Mesenchymal stem cell (in vitro differentiated cells and primary cell): ENCODE measurements around the gene MSRB1.
"Not testable (repeated sequence)": the region's sequence is repeated elsewhere in the genome, so short reads cannot be mapped to it uniquely, and the experiment has no call there.

Source experiments
- DNase-seq: peaks from one replicate; pipeline ENCODE4 v3.0.0-alpha.2; 2013
- H2AFZ ChIP-seq: one replicate; pipeline ENCODE4 v1.6.1; 2013; ENCODE audit warnings: low read depth, mild to moderate bottlenecking, control low read depth, inconsistent platforms, low read length, moderate library complexity
- H2AK5ac ChIP-seq: 2 replicates; pipeline ENCODE4 v1.6.1; 2013; ENCODE audit warnings: low read length, moderate library complexity, mild to moderate bottlenecking, inconsistent platforms; ENCODE audit not compliant: severe bottlenecking
- H2BK120ac ChIP-seq: one replicate; pipeline ENCODE4 v1.6.1; 2013; ENCODE audit warnings: low read depth, mild to moderate bottlenecking, inconsistent platforms, low read length, moderate library complexity
- H2BK12ac ChIP-seq, 2 experiments: one replicate each; pipeline ENCODE4 v1.6.1; 2013; ENCODE audit warnings: inconsistent platforms in 2 of 2, low read length in 2 of 2, mild to moderate bottlenecking in 2 of 2, moderate library complexity in 2 of 2, control low read depth in 1 of 2
- H2BK15ac ChIP-seq: one replicate; pipeline ENCODE4 v1.6.1; 2013; ENCODE audit warnings: mild to moderate bottlenecking, low read depth, inconsistent platforms; ENCODE audit not compliant: poor library complexity, severe bottlenecking
- H2BK5ac ChIP-seq: 2 replicates; pipeline ENCODE4 v1.6.1; 2013; ENCODE audit warnings: low read depth, mild to moderate bottlenecking, low read length, control low read depth, inconsistent platforms; ENCODE audit not compliant: poor library complexity, severe bottlenecking
- H3K14ac ChIP-seq, 2 experiments: one replicate each; pipeline ENCODE4 v1.6.1; 2013; ENCODE audit warnings: inconsistent platforms in 2 of 2, low read length in 2 of 2, control low read depth in 1 of 2, mild to moderate bottlenecking in 1 of 2, moderate library complexity in 1 of 2
- H3K18ac ChIP-seq, 2 experiments: one replicate each; pipeline ENCODE4 v1.6.1; 2013; ENCODE audit warnings: inconsistent platforms in 2 of 2, low read length in 2 of 2, control low read depth in 1 of 2, low read depth in 1 of 2, mild to moderate bottlenecking in 1 of 2
- H3K23ac ChIP-seq, 2 experiments: one replicate each; pipeline ENCODE4 v1.6.1; 2013; ENCODE audit warnings: inconsistent platforms in 2 of 2, low read length in 2 of 2, mild to moderate bottlenecking in 2 of 2, moderate library complexity in 2 of 2, control low read depth in 1 of 2
- H3K27ac ChIP-seq: 2 replicates; pipeline ENCODE4 v1.5.1; 2013; ENCODE audit warnings: mild to moderate bottlenecking, moderate library complexity, low read length, control low read depth, inconsistent platforms; ENCODE audit not compliant: poor library complexity, severe bottlenecking
- H3K27me3 ChIP-seq, 2 experiments: 2 replicates each; pipeline versions ENCODE4 v1.6.1 to v1.7.0; 2013; ENCODE audit warnings: low read length in 2 of 2, mild to moderate bottlenecking in 2 of 2, moderate library complexity in 2 of 2, control low read depth in 1 of 2, inconsistent platforms in 1 of 2; ENCODE audit not compliant: control insufficient read depth in 1 of 2, insufficient read depth in 1 of 2
- H3K36me3 ChIP-seq, 2 experiments: 2 replicates each; pipeline versions ENCODE4 v1.6.1 to v1.7.0; 2013; ENCODE audit warnings: low read length in 2 of 2, control low read depth in 1 of 2, inconsistent platforms in 1 of 2, low read depth in 1 of 2, mild to moderate bottlenecking in 1 of 2; ENCODE audit not compliant: insufficient read depth in 2 of 2, control insufficient read depth in 1 of 2
- H3K4ac ChIP-seq, 2 experiments: one replicate each; pipeline ENCODE4 v1.6.1; 2013; ENCODE audit warnings: inconsistent platforms in 2 of 2, low read length in 2 of 2, mild to moderate bottlenecking in 2 of 2, moderate library complexity in 2 of 2, control low read depth in 1 of 2, low read depth in 1 of 2
- H3K4me1 ChIP-seq: 2 replicates; pipeline ENCODE4 v1.6.1; 2013; ENCODE audit warnings: low read depth, low read length, control low read depth; ENCODE audit not compliant: control insufficient read depth, insufficient read depth
- H3K4me2 ChIP-seq: 2 replicates; pipeline ENCODE4 v1.6.1; 2013; ENCODE audit warnings: low read length, mild to moderate bottlenecking, inconsistent platforms; ENCODE audit not compliant: poor library complexity, severe bottlenecking
- H3K4me3 ChIP-seq, 2 experiments: 2 replicates each; pipeline versions ENCODE4 v1.5.1 to v1.7.0; 2013; ENCODE audit warnings: low read length in 2 of 2, mild to moderate bottlenecking in 2 of 2, control low read depth in 1 of 2, low read depth in 1 of 2; ENCODE audit not compliant: insufficient read depth in 1 of 2
- H3K79me1 ChIP-seq: replicated peaks from 2 replicates; pipeline ENCODE4 v1.6.1; 2013; ENCODE audit warnings: mild to moderate bottlenecking, control low read depth, low read length, inconsistent platforms; ENCODE audit not compliant: poor library complexity, severe bottlenecking
- H3K9ac ChIP-seq: 2 replicates; pipeline ENCODE4 v1.7.0; 2013; ENCODE audit warnings: mild to moderate bottlenecking, low read length, moderate library complexity
- H3K9me3 ChIP-seq: 2 replicates; pipeline ENCODE4 v1.7.0; 2013; ENCODE audit warnings: mild to moderate bottlenecking, low read length; ENCODE audit not compliant: control insufficient read depth
- H4K8ac ChIP-seq: one replicate; pipeline ENCODE4 v1.6.1; 2013; ENCODE audit warnings: inconsistent platforms, mild to moderate bottlenecking, low read length, moderate library complexity
- H4K91ac ChIP-seq: one replicate; pipeline ENCODE4 v1.6.1; 2013; ENCODE audit warnings: mild to moderate bottlenecking, low read length, inconsistent platforms
- WGBS: methylation state at CpG from one replicate; pipeline ENCODE4 v1.1.7; 2013; ENCODE audit warnings: mixed read lengths; 5-methylcytosine and 5-hydroxymethylcytosine counted together

Gene MSRB1

DNA sequence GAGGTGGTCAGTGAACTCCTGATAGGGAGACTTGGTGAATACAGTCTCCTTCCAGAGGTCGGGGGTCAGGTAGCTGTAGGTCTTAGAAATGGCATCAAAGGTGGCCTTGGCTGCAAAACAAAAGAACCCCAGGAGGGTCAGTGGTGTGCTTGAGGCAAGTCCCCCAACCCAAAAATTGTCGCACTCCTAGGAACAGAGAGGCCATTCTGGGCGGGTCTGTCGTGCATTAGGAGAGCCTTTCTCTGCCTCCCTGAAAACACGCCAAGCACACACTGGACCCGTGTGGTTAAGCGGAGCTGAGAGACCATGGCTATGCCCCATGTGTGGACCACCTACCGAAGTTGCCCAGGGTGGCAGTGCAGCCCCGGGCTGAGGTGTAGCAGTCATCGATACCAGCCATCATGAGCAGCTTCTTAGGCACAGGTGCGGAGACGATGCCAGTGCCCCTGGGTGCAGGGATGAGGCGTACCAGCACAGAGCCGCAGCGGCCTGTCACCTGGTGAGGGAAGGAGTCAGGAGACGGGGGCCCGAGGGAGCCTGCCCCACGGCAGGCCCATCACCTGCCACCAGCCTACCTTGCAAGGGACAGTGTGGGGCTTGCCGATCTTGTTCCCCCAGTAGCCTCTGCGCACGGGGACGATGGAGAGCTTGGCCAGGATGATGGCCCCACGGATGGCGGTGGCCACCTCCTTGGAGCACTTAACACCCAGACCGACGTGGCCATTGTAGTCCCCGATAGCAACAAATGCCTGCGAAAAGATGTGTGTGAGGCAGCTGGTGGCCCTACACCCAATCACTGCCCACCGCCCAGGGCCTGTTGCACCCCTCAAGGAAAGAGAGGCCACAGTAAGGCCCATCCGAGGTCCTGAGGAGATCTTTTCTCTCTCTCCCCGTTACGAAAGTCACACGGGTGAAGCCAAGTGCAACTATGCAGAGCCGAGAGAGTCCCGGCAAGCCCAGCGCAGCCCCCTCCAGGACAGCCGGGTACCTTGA, 19.5 kb upstream of the MSRB1 start:
- not testable (repeated sequence) for H3K4ac ChIP-seq, H4K91ac ChIP-seq, H4K8ac ChIP-seq, DNase-seq, H3K9ac ChIP-seq, H2BK120ac ChIP-seq, H2BK5ac ChIP-seq, H2AFZ ChIP-seq, H3K79me1 ChIP-seq, H3K14ac ChIP-seq, H2BK15ac ChIP-seq, H3K18ac ChIP-seq, H3K23ac ChIP-seq, H3K27ac ChIP-seq, H3K9me3 ChIP-seq, H2AK5ac ChIP-seq, H2BK12ac ChIP-seq, H3K27me3 ChIP-seq
- Histone ChIP-seq H3K4me3 (peak overlapping the region in 1 of 2 experiments; percentile 91), H3K36me3 (peaks cover 33 to 34% of the 10 kb centered on the region in 2 experiments), H3K4me2 (peak overlapping the region; percentile 45), H3K4me1 (peaks cover 35% of the 10 kb centered on the region)
- WGBS: 88% methylated on average over 37 of the region's 37 CpGs

DNA sequence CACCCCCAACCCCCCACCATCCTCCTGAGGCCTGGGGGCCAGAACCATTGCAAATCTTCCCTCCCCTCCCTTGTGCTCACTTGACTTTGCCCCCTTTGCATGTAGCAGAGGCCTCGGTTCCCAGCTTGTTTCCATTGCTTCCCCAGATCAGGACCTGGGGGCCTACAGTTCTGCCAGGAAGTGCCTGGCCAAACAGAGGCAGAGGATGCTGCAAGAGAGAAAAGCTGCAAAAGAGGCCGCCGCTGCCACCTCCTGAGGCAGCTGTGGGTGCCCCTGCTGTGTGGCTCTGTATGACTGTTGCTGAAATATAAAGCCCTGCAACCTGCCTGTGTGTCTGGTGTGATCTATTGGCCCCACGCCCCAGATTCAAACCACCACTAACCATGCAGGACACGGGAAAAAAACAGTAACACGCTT, 18.7 kb upstream of the MSRB1 start:
- H2BK15ac ChIP-seq: no peak overlapping the region
- DNase-seq: no peak
- no peak overlapping the region for H4K91ac ChIP-seq
- no peak overlapping the region for H2BK12ac ChIP-seq
- peaks cover 3% of the 10 kb centered on the region for H3K79me1 ChIP-seq
- no peak overlapping the region for H2BK120ac ChIP-seq
- H3K36me3 ChIP-seq: peaks cover 26 to 34% of the 10 kb centered on the region in 2 experiments
- no peak overlapping the region for H3K4me3 ChIP-seq
- H3K27me3 ChIP-seq: no peaks in the 10 kb centered on the region
- H3K4me1 ChIP-seq: peaks cover 32% of the 10 kb centered on the region
- no peak overlapping the region for H3K4me2 ChIP-seq
- H2BK5ac ChIP-seq: no peak overlapping the region
- no peak overlapping the region for H4K8ac ChIP-seq
- H3K9me3 ChIP-seq: peaks cover 4% of the 10 kb centered on the region
- H2AFZ ChIP-seq: no peak overlapping the region
- H3K14ac ChIP-seq: no peak overlapping the region
- 40% methylated on average over 4 of the region's 6 CpGs for WGBS
- H3K27ac ChIP-seq: peak overlapping the region; percentile 2
- no peak overlapping the region for H3K23ac ChIP-seq
- no peak overlapping the region for H2AK5ac ChIP-seq
- no peak overlapping the region for H3K9ac ChIP-seq
- no peak overlapping the region for H3K4ac ChIP-seq
- H3K18ac ChIP-seq: no peak overlapping the region

DNA sequence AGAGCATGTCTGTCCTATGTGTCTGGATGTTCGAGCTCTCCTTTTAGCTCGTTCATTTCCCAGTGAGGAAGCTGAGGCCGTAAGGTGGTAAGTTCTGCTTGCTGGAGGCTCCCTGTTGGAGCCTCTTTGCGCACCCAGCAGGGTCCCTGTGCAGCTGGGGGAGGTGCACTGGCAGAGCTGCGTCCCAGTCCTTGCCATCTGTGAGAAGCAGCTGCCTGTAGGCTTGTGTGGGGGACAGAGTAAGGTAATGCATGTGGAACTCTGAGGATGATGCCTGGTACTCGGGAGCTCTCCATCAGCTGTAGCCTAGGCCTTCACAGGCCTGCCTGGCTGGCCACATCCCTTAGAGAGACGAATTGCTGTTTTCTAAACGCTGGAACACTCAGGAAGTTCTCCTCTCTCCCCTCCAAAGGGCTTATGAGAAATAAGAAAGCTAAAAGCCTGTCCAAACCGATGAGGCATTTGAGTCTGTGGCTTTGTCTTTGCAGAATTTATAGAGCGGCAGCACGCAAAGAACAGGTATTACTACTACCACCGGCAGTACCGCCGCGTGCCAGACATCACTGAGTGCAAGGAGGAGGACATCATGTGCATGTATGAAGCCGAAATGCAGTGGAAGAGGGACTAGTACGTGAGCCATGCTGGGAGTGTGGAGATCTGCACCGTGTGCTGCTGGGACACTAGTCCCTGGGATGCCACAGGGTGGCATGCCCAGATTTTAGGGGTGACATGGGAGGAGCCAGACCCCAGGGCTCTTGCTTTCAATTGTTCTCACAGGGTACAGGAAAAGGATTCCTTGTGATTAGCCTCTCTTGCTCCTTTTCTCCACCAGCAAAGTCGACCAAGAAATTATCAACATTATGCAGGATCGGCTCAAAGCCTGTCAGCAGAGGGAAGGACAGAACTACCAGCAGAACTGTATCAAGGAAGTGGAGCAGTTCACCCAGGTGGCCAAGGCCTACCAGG, 17.9 kb upstream of the MSRB1 start:
- 47% methylated on average over 20 of the region's 20 CpGs for WGBS

More for the DNA sequence above, 17.9 kb upstream of the MSRB1 start:
- Histone ChIP-seq H2AFZ (no peak overlapping the region), H3K27ac (peak overlapping the region; percentile 34), H2AK5ac (no peak overlapping the region), H2BK120ac (no peak overlapping the region), H3K4me2 (peak overlapping the region; percentile 85), H3K36me3 (peaks cover 23 to 34% of the 10 kb centered on the region in 2 experiments), H3K23ac (peak overlapping the region in 1 of 2 experiments; percentile 66), H2BK15ac (no peak overlapping the region), H3K79me1 (peaks cover 2% of the 10 kb centered on the region), H3K27me3 (peaks cover 0 to 3% of the 10 kb centered on the region in 2 experiments), H2BK12ac (no peak overlapping the region), H3K4me1 (peaks cover 31% of the 10 kb centered on the region), H4K91ac (no peak overlapping the region), H3K4ac (no peak overlapping the region), H3K9me3 (peaks cover 4% of the 10 kb centered on the region), H3K18ac (no peak overlapping the region), H4K8ac (peak overlapping the region; percentile 45), H3K14ac (no peak overlapping the region), H3K4me3 (peak overlapping the region in 1 of 2 experiments; percentile 90), H3K9ac (peak overlapping the region; percentile 93), H2BK5ac (no peak overlapping the region)
- DNase-seq: peak; percentile 58
